NCI-H146 treated with DMSO at 0.1 percent for 48 hours (cell line): ENCODE measurements around the gene AKNA.

ENCODE experiments used
- DNase-seq: peaks from one replicate; lab custom pipeline; 2025; ENCODE audit not compliant: unreplicated experiment; lab: John Stamatoyannopoulos, UW

The AKNA gene

GRCh38 chr9:114289571-114290481 is 98.0 kb downstream of the AKNA start:
- no peak for DNase-seq

- no peak for DNase-seq
Observed at GRCh38 chr9:114289106-114289505, 98.7 kb downstream of the AKNA start.

- no peak for DNase-seq
Observed at GRCh38 chr9:114288193-114289091, 99.3 kb downstream of the AKNA start.

- DNase-seq, result no peak
Observed at GRCh38 chr9:114287763-114288192, 100.0 kb downstream of the AKNA start.

- DNase-seq, result no peak
Observed at GRCh38 chr9:114287001-114287762, 100.6 kb downstream of the AKNA start.

- no peak for DNase-seq
Observed at GRCh38 chr9:114286146-114286679, 101.6 kb downstream of the AKNA start.

- no peak for DNase-seq
Observed at GRCh38 chr9:114285166-114285867, 102.5 kb downstream of the AKNA start.

GRCh38 chr9:114284316-114285060 is 103.3 kb downstream of the AKNA start:
- no peak for DNase-seq
